ENCODE measurements around the gene TDRD6. TPM values are rescaled to one million over a fixed set of nuclear protein-coding genes. Genes with fewer than 3 reads are reported as not detected.

Gene TDRD6
- total RNA-seq, 1 donor from 2014 or later = 0.17 TPM

GRCh38 chr6:46674410-46674809 lies 13.3 kb upstream of the TDRD6 start:
- no peaks in the 10 kb centered on the region for H3K4me1 Mint-ChIP-seq (ENCODE audit: low read depth)
- no peak overlapping the region for H3K4me3 Mint-ChIP-seq (ENCODE audit: low read depth)
- peaks cover 3% of the 10 kb centered on the region for H3K36me3 Mint-ChIP-seq (ENCODE audit: insufficient read depth)
- H3K27me3 Mint-ChIP-seq = no peaks in the 10 kb centered on the region
- no peaks in the 10 kb centered on the region for H3K9me3 Mint-ChIP-seq (ENCODE audit: low read depth)
- DNase-seq (ENCODE audit: low spot score, unreplicated experiment) = no peak
- H3K27ac Mint-ChIP-seq = no peak overlapping the region
- TF ChIP-seq CTCF (IDR thresholded peaks at IDR 0.05; ENCODE audit: unreplicated experiment) = no peak

- Mint-ChIP-seq H3K27ac (no peak overlapping the region), H3K9me3 (ENCODE audit: low read depth) (peaks cover 3% of the 10 kb centered on the region), H3K36me3 (ENCODE audit: insufficient read depth) (peaks cover 1% of the 10 kb centered on the region), H3K4me3 (ENCODE audit: low read depth) (no peak overlapping the region), H3K4me1 (ENCODE audit: low read depth) (no peaks in the 10 kb centered on the region), H3K27me3 (no peaks in the 10 kb centered on the region)
- TF ChIP-seq CTCF (IDR thresholded peaks at IDR 0.05; ENCODE audit: unreplicated experiment) = no peak
- no peak for DNase-seq (ENCODE audit: low spot score, unreplicated experiment)
These were observed 10.9 kb upstream of the TDRD6 start for GRCh38 chr6:46676604-46677313.

GRCh38 chr6:46677314-46677654 lies 10.4 kb upstream of the TDRD6 start:
- H3K27me3 Mint-ChIP-seq = no peaks in the 10 kb centered on the region
- H3K9me3 Mint-ChIP-seq (ENCODE audit: low read depth) = peaks cover 3% of the 10 kb centered on the region
- H3K4me3 Mint-ChIP-seq (ENCODE audit: low read depth) = no peak overlapping the region
- H3K27ac Mint-ChIP-seq = no peak overlapping the region
- H3K36me3 Mint-ChIP-seq (ENCODE audit: insufficient read depth) = peaks cover 1% of the 10 kb centered on the region
- peak; percentile 57 for TF ChIP-seq CTCF (IDR thresholded peaks at IDR 0.05; ENCODE audit: unreplicated experiment)
- no peaks in the 10 kb centered on the region for H3K4me1 Mint-ChIP-seq (ENCODE audit: low read depth)
- DNase-seq (ENCODE audit: low spot score, unreplicated experiment) = no peak

- peaks cover 8% of the 10 kb centered on the region for H3K9me3 Mint-ChIP-seq (ENCODE audit: low read depth)
- peaks cover 1% of the 10 kb centered on the region for H3K36me3 Mint-ChIP-seq (ENCODE audit: insufficient read depth)
- DNase-seq (ENCODE audit: low spot score, unreplicated experiment) = no peak
- TF ChIP-seq CTCF (IDR thresholded peaks at IDR 0.05; ENCODE audit: unreplicated experiment) = no peak
- H3K27me3 Mint-ChIP-seq = peaks cover 12% of the 10 kb centered on the region
- H3K4me1 Mint-ChIP-seq (ENCODE audit: low read depth) = no peaks in the 10 kb centered on the region
- no peak overlapping the region for H3K27ac Mint-ChIP-seq
- no peak overlapping the region for H3K4me3 Mint-ChIP-seq (ENCODE audit: low read depth)
These were observed 2.9 kb upstream of the TDRD6 start for GRCh38 chr6:46684771-46685170.

- peaks cover 3% of the 10 kb centered on the region for H3K9me3 Mint-ChIP-seq (ENCODE audit: low read depth)
- peaks cover 45% of the 10 kb centered on the region for H3K27me3 Mint-ChIP-seq
- no peak for DNase-seq (ENCODE audit: low spot score, unreplicated experiment)
- H3K4me3 Mint-ChIP-seq (ENCODE audit: low read depth) = no peak overlapping the region
- no peak for TF ChIP-seq CTCF (IDR thresholded peaks at IDR 0.05; ENCODE audit: unreplicated experiment)
- H3K36me3 Mint-ChIP-seq (ENCODE audit: insufficient read depth) = no peaks in the 10 kb centered on the region
- H3K27ac Mint-ChIP-seq = no peak overlapping the region
- H3K4me1 Mint-ChIP-seq (ENCODE audit: low read depth) = peaks cover under 1% of the 10 kb centered on the region
These were observed 656 bp downstream of the TDRD6 start for GRCh38 chr6:46688117-46688965.
